HCEC 1CT (cell line): ENCODE data around the gene OR51B5.
"Not testable (repeated sequence)": the region's sequence is repeated elsewhere in the genome, so short reads cannot be mapped to it uniquely, and the experiment has no call there.

Experiments used
- DNase-seq: peaks from one replicate; pipeline ENCODE4 v3.0.0-alpha.2; 2017

The OR51B5 gene, protein sequence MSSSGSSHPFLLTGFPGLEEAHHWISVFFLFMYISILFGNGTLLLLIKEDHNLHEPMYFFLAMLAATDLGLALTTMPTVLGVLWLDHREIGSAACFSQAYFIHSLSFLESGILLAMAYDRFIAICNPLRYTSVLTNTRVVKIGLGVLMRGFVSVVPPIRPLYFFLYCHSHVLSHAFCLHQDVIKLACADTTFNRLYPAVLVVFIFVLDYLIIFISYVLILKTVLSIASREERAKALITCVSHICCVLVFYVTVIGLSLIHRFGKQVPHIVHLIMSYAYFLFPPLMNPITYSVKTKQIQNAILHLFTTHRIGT

DNA sequence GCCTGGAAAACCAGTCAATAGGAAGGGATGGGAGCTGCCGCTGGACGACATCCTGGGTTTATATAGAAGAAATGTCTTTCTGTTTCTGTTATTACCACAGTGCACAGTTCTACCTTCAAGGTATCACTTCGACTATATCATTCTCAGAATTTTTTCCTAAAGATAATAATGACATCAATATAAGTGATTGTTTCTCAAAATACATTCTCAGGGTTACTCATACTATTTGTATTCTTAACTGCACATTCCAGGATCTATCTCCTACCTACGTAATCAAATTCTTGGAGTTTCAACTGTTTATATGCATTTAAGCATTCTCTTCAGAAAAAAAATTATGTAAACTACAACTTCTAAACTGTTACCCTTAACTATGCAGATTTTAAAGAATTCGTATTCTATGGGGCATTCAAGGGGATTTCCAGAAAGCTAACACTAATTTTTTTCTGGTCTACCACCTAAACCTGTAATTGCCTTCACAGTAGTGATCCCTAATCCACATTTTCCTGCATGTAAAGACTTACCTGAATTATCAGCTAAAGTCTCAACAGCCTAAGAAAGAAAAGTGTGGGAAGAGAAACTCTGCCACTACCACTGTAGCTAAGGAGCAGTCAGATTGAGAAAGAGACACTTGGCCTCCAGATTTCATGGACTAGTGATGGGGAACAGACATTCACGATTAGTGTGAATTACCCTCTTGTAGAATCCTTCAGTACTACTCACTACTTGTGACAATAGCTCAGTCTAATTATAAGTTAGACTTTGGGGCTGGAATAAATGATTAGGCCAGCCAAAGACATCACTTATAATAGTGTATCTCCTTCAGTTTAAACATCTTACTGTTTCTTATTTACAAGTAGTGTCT is at the start of gene OR51B5:
Gene OR51B5 (minus strand): TSS at position 51 of the 862 bp plus-strand sequence. CDS start 0 bp downstream, at position 51.
- peak; percentile 64 for DNase-seq

DNA sequence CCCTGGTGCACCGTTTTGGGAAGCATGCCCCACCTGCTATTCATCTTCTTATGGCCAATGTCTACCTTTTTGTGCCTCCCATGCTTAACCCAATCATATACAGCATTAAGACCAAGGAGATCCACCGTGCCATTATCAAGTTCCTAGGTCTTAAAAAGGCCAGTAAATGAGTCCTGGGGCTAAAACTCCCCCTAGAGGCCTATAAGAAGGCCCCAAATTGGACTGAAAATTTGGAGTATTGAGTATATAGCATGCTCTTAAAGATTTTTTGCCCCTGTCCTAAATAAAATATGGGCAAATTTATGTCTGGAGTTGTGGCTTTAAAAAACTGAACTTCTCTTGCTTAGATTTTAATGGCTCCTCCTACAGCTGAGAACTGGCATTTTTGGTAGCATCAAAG is 46.9 kb upstream of the OR51B5 start:
- no peak for DNase-seq

DNA sequence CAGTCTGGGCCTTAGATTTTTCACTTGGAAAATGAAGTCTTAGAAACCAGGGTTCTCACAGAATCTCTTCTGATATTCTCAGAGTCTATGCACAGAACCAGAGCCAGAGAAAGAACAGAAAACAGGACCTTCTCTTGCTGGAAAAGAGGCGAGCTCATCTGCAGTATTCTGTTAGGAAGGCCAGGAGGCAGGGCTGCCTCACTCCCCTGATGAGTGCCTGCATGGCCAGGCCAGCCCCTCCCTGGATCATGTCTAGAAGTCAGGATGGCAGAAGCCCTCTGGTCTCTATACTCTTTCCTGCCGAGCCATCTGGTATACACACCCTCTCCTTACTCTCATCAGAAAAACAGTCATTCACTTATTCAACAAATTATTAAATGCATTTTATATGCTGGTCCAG is 41.0 kb upstream of the OR51B5 start:
- DNase-seq: no peak

DNA sequence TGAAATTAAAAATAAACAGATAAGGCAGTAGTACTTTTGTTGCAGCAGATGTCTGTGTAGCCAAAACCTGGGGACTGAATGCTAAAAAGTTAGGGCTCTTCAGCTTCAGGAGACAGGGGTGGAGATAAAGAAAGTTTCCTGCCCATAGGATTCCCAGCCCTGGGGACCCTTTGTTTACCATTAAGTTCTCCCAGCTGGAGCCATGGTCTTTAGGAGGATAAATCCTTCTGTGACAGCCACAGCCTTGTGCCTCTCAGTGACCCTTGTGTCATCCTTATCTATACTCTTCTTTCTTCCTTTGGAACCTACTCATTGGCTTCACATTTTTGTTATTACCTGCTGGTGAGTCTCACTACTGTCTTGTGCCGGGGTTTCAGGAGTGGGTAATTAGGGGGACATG is 40.3 kb upstream of the OR51B5 start, which contains the start of gene OR51M1:
Gene OR51M1 (plus strand): TSS at position 237 of the 400 bp plus-strand sequence. CDS start 5,587 bp downstream, outside the sequence.
- no peak for DNase-seq

DNA sequence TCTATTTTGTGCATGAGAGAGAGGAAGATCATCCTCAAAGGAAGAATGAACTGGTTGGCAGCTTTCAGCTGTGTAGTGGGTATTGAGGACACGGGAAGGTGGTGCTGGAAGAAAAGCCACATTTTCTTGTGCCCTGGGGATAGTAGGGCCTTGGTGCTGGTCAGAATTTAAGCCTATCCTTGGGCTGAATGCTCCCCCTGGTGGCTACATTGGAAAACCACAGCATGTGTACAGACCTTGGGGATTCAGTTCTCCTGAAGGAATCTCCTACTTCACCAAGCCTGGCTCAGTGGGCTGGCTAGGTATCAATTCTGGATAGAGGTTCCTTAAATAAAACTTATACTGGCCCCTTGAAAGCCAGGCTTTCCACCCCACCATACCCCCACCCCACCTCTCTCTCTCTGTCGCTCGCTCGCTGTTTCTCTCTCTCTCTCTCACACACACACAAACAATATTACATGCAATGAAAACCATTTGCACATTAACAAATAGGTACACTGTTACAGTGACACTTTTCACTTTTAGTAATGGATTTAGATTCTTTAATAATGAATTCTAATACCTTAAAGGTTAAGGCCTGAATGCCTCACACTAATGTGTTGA is 37.5 kb upstream of the OR51B5 start:
- peak; percentile 63 for DNase-seq

DNA sequence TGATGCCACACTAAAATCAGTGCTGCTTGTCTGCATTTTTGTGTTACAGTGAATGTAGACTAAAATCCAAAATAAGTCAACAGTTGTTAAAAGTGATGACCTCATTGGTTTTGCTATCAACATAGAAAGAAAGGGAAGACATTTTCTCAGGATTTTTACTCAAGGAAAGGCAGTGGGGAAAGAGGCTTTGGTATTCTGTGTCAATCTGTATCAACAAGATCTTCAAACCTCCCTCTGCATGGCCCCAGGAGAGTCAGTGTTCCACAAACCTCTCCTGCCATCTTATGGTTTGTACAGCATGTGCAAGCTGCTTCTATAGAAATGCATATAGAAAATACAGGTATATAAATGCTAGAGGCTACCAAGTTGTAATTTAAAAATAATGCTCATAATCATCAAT is 26.5 kb upstream of the OR51B5 start:
- peak; percentile 62 for DNase-seq

DNA sequence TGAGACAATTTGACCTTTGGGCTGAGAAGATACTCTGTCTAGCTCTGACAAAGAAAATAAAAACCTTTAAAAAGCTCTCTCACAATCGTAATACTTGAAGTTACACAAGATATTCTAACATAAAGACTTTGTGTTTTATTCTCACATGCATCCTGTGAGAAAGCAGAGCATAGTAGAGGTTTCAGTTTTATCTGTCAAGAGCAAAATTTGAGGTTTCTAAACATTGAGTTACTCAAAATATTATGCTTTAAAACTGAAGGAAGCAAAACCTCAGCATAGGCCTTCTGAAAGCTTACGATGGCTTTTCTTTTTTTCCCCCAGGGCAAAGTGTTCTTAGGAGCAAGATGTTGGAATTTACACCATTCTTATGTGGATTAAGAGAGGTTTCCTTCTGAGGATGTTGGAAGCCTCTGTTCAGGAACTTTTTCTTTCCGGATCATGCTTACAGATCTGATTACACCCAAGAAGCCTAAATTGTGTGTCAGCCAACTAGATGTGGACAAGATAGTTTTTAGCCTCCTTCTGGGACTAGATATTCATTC is 25.2 kb upstream of the OR51B5 start:
- DNase-seq: no peak

DNA sequence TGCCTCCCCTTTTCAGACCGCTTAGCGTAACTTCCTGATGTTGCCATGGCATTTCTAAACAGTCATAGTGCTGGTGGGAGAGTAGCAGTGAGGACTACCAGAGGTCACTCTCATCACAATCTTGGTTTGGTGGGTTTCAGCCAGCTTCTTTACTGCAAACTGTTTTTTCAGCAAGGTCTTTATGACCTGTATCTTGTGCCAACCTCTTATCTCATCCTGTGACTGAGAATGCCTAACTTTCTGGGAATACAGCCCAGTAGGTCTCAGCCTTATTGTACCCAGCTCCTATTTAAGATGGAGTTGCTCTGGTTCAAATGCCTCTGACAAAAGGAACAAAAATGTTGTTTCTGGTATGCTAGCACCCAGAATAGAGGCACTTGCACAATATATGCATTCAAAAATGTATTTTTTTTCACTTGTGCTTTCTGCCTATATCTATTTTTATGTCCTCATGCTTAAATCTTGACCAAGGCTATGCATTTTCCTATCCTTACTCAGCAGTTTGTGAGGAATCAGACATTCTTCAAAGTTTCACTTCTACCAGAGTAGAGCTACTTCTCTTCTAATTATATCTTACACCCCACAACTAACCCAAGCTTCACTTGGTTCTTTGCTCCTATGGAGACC is 24.2 kb upstream of the OR51B5 start:
- peak; percentile 81 for DNase-seq

DNA sequence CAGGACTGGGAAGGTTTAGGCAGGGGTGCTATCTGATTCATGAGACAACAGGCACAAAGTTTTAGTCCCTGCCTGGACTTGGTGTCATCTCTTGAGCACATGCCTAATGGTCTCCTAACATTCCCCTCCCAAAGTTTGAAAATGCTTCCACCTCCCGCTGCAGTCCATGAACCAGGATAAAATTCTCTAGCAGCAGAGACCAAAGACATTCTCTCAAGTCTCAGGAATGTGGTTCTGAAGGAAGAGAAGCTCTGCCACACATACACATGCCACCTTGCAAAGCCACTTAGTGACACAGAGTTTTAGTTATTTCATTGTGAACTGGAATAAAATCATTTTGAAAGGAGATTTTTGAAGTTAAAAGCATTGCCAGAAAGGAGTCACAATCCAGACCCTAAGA is 23.5 kb upstream of the OR51B5 start:
- no peak for DNase-seq

DNA sequence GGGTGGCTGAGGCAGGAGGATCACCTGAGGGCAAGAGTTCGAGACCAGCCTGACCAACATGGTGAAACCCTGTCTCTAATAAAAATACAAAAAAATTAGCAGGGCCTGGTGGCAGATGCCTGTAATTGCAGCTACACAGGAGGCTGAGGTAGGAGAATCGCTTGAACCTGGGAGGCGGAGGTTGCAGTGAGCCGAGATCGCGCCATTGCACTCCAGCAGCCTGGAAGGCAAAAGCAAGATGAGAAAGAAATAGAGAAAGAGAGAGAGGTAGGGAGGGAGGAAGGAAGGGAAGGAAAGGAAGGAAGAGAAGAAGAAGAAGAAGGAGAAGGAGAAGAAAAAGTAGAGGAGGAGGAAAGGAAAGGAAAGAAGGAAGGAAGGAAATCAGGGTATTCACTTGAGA is 23.0 kb upstream of the OR51B5 start:
- not testable (repeated sequence) for DNase-seq

DNA sequence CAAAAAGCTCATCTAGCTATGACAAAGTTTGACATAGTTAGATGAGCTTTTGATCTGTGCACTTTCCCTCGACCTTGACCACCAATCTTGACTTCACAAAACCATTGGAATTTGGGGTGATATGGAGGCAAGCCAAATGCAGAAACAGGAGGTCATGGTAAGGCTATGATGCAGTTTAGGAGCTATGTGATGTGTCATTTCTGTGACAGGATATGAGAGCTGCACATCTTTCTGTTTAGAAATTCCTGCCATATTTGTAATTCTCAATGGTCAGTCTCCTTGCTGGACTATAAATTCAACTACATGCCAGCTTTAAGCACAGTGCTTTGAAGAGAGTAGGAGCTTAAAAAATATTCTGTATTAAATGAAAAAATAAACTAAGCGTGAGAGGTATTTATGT is 20.9 kb upstream of the OR51B5 start:
- peak; percentile 96 for DNase-seq

DNA sequence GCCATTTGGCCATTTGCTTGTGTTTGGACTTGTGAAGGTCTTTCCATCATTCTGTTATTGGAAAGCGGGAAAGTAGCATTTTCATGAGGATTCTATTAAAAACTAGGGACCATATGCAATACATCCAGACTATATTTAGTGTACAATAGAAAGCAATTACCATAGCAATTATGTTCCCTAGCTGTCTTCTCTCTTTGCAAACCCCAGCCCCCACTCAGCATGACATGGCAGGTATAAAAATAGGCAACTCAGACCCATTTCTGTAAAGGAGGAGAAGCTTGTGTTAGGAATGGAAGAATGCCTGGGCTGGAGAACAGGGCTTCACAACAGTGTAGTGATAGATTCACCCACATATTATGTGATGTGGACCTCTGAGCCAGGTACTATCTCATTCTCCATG is 20.4 kb upstream of the OR51B5 start:
- DNase-seq: no peak

DNA sequence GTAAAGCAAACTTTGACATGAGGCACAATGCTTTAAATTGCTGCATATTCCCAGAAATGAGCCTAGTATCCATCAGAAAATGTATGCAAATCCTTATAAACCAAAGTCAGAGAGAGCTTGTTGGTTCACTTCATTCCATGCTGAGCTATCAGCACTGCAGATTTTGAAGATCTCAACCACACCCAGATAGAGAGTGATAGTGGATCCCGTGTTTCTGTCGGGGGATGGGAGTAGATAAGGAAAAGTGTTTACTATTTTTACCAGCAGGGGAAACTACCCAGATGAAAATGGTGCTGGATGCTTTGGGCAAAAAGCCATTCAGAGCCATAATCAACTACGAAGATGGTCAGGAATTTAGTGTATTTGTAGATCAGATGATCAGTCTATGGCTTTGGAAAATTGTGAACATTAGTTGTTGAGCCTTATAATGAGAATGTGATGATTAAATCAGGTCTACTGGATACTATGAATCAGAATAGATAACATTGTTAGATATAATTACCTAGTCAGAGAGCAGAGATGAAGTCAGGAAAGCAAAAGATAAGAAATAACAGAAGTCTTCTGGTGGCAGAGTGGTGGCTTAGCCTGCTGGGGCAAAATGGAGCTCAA is 18.8 kb upstream of the OR51B5 start:
- no peak for DNase-seq

DNA sequence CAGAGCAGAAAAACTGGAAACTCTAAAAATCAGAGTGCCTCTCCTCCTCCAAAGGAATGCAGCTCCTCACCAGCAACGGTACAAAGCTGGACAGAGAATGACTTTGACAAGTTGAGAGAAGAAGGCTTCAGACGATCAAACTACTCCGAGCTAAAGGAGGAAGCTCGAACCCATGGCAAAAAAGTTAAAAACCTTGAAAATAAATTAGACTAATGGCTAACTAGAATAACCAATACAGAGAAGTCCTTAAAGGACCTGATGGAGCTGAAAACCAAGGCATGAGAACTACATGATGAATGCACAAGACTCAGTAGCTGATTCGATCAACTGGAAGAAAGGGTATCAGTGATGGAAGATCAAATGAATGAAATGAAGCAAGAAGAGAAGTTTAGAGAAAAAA is 12.7 kb upstream of the OR51B5 start:
- not testable (repeated sequence) for DNase-seq

DNA sequence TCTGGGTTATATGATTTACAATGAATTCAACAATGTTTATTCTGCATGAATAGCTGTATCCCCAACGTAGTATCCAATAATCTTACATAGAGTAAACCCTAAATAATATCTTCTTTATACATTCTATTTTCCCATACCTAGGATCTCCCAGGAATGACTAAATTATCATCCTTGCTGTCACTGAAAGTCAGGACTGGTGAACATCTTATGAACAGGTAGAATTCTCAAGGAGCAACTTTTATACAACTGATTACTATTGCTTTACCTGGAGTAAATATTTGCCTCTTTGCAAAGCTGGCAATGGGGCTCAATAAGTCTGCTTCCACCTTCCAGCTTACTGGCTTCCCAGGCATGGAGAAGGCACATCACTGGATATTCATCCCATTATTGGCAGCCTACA is 7.9 kb upstream of the OR51B5 start, which contains the start of gene OR51B6:
Gene OR51B6 (plus strand): TSS at position 301 of the 400 bp plus-strand sequence. CDS start 0 bp downstream, at position 301.
- no peak for DNase-seq

DNA sequence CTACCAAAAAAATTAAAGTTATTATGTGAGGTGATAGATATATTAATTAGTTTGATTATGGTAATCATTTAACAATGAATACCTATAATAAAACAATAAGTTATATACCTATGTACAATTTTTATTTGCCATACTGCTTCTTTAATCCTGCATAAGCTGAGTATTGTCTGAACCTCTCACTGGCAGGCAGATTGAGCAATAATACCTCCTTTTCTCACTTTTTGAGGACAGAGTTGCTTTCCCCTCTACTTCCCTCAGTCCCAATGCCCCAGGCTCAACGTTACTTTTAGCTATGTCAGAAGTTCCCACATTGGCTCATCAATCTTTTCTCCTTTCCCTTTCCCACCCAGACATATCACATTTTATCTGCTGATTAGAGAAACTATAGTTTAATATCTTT is 6.2 kb upstream of the OR51B5 start:
- DNase-seq: no peak

DNA sequence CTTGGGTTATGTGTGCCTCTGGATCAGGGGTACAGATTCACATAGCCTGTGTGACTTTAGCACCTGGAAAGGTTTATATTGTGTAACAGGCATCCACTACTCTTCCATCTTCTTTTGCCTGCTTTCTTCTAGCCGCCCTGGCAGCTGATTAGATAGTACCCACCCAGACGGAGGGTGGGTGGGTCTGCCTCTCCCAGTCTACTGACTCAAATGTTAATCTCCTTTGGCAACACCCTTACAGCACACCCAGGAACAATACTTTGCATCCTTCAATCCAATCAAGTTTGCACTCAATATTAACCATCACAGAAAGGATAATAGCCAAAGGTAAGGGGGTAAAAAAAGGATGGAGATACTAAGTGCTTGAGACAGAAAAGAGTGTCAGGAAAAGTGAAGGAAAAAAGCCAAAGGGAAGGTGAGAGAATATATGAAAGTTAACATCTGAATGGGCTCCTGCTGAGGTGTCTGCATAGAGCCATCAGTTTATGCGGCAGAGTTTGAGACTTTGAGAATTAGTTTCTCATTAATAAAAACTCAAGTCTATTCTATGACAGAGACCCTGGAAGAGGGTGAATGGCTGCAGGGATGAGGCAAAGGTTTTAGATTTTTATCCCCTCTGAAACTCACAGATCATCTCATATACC is 5.3 kb upstream of the OR51B5 start:
- DNase-seq: no peak

DNA sequence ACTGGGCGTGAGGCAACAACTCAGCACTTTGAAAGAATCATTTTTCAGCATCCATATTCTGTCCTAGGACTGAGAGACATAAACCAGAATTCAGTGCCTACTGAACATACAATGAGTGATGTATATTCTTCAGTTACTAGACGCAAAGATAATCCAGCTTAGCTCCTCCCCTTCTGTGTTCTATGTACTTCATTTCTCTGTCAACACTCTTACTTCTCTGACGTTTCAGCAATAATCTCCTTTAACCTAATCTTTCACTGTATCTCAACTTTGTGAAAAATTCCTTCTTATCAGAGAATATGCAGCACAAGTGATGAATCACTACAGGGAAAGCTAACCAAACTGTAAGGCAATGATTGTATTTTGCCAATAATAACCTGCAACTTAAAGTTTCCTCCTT is 2.5 kb upstream of the OR51B5 start:
- no peak for DNase-seq

DNA sequence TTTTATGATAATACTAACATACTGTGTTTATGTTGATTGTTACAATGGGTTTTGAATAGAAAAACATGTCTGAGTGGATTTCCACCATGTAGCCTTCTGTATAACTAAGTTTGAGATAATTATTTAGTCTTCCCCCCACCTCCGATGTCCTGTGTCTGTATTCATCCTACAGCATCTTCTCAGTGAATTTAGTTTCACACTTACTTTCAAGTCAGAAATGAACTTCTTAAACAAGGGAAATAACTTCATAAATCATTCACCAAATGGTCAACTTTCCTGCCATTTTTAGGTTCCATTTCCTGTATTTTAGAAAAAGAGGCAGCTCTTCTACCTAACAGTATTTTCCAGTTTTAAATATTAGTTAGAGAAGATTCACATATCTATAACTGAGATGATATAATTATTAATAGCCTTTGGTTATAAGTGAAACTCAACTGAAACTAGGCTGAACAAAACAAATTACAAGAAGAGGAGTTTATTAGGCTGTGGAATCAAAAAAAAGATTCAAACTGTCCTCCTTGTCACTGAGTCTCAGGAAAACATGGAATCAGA is 3.5 kb downstream of the OR51B5 start:
- DNase-seq: no peak

DNA sequence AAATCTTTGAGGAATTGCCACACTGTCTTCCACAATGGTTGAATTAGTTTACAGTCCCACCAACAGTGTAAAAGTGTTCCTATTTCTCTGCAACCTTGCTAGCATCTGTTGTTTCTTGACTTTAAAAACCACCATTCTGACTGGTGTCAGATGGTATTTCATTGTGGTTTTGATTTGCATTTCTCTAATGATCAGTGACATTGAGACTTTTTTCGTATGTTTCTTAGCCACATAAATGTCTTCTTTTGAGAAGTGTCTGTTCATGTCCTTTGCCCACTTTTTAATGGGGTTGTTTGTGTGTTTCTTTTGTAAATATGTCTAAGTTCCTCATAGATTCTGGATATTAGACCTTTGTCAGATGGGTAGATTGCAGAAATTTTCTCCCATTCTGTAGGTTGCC is 6.1 kb downstream of the OR51B5 start:
- DNase-seq: not testable (repeated sequence)

DNA sequence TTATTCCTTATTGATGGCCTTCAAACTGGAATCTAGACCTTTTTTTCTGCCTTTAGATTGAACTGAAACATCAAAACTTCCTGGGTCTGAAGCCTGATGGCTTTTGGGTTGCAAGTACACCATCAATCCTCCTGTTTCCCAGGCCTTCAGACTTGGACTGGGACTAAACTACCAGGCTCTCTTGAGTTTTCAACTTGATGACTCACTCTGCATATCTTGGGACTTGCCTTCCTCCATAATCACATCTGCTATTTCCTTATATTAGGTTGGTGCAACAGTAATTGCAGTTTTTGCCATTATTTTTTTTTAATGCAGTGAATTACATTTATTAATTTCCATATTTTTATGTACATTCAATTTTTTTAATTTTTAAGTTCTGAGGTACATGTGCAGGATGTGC is 7.0 kb downstream of the OR51B5 start:
- DNase-seq: peak; percentile 33
